Dendritic cell treated with granulocyte-macrophage colony-stimulating factor and Interleukin-4, amounts not matched to agents 40 ng/mL and 50 ng/mL, for 4 days (primary cell): Measurements from ENCODE around the gene SMG6.

ENCODE experiments used
- H3K27ac Mint-ChIP-seq: one replicate; pipeline ENCODE4 v1.8.0; 2022; ENCODE audit warnings: mild to moderate bottlenecking, mixed read lengths
- H3K27me3 Mint-ChIP-seq: one replicate; pipeline ENCODE4 v1.8.0; 2022; ENCODE audit warnings: mild to moderate bottlenecking, mixed read lengths
- H3K36me3 Mint-ChIP-seq: one replicate; pipeline ENCODE4 v1.8.0; 2022; ENCODE audit warnings: low read depth, mixed read lengths
- H3K4me1 Mint-ChIP-seq: one replicate; pipeline ENCODE4 v1.8.0; 2022; ENCODE audit warnings: low read depth, mixed read lengths
- H3K4me3 Mint-ChIP-seq: one replicate; pipeline ENCODE4 v1.8.0; 2022; ENCODE audit warnings: mild to moderate bottlenecking, moderate library complexity, mixed read lengths
- H3K9me3 Mint-ChIP-seq: one replicate; pipeline ENCODE4 v1.8.0; 2022; ENCODE audit warnings: mixed read lengths
- intact Hi-C: fragments of 100-400 bp; cut with micrococcal nuclease; formaldehyde crosslinking; loops from one replicate; pipeline ENCODE4 v1.15.0; 2022

SMG6 gene

GRCh38 chr17:2082003-2082781 is 221.4 kb downstream of the SMG6 start:
- H3K4me3 Mint-ChIP-seq, result no peak overlapping the region
- no peaks in the 10 kb centered on the region for H3K9me3 Mint-ChIP-seq
- intact Hi-C loops, result no loop called here
- H3K4me1 Mint-ChIP-seq, result peaks cover 60% of the 10 kb centered on the region
- H3K36me3 Mint-ChIP-seq, result peaks cover 67% of the 10 kb centered on the region
- no peak overlapping the region for H3K27ac Mint-ChIP-seq
- H3K27me3 Mint-ChIP-seq, result peaks cover 75% of the 10 kb centered on the region

DNA sequence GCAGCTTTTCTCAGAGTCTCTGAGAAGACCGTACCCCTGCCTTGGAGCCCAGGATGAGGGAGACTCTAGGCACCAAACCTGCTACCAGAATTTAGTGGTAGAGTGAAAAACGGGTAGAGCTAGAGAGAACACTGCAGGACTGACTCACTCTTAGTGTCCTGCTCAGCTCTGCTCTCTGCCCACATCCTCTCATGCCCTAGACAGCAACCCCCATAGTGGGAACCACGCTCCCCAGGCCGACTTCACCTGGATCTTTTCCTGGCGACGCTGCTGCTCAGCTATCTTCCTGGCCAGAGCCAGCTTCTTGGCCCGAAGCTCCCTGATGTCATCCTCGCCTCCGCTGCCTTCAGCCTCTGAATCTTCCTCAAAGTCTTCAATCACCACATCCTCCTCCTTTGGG is 222.0 kb downstream of the SMG6 start:
- intact Hi-C loops, result no loop called here
- H3K9me3 Mint-ChIP-seq, result no peaks in the 10 kb centered on the region
- H3K4me1 Mint-ChIP-seq, result peaks cover 57% of the 10 kb centered on the region
- no peak overlapping the region for H3K27ac Mint-ChIP-seq
- no peak overlapping the region for H3K4me3 Mint-ChIP-seq
- H3K36me3 Mint-ChIP-seq, result peaks cover 74% of the 10 kb centered on the region
- peaks cover 75% of the 10 kb centered on the region for H3K27me3 Mint-ChIP-seq

DNA sequence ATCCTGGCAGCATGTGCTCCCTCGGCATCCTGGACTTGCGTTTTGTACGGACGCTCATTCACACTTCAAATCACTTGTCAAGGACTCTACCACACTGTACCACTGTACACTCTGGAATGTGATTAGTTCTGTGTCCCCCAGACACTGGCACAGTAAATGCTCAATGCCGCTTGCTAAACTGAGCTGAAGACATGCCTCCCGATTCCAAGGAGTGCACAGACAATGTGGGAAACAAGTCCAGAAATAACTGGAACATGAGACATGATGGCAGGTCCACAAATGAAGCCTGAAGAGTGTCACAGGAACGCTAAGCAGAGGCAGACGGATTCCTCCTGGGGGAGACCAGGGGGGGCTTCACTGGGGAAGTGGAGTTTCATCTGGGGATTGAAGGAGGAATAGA is 226.5 kb downstream of the SMG6 start:
- Mint-ChIP-seq H3K4me3 (no peak overlapping the region), H3K4me1 (peaks cover 30% of the 10 kb centered on the region), H3K36me3 (peaks cover 66% of the 10 kb centered on the region), H3K27ac (no peak overlapping the region), H3K27me3 (peaks cover 50% of the 10 kb centered on the region), H3K9me3 (no peaks in the 10 kb centered on the region)
- intact Hi-C loops, result no loop called here

DNA sequence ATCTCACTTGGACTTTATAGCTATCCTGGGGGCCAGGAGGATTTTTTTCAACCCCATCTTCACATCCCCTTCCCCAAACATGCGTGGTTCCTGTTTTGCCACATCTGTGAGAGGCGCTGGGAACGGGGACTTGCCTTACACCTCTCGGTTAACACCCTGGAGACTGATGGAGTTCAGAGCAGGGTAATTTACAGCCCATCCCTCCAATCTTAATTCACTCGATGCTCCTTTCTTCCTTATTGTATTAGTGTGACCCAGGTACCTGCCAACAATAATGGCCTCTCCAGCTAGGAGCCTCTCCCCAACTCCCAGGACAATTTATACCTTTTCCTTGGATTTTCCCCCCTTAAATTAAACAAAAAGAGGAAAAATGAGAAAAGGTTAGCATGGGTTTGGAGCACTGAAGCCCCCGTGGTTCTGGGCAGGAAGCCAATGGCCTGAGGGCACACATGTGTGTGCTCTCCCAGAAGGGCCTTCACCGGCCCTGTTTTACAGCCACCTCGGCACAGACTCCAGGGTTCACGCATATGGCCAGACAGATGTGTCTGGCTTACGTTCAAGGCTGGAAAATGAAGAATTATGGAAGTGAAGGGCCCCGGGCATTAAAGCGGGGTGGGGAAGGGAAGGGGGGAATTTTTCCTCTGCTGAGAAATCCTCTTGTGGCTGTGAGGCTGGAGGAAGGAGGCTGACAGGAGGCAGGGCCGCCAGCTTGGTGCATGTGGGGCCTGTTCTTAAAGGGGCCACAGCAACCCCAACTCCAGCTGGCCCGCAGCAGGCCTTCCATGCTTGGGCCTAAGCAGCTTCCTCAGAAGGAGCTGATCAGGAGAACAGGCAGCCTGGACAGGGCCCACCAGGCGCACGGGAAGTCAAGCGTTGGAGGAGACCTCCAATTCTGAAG is 227.2 kb downstream of the SMG6 start:
- intact Hi-C loops, result no loop called here
- H3K36me3 Mint-ChIP-seq, result peaks cover 66% of the 10 kb centered on the region
- H3K27ac Mint-ChIP-seq, result no peak overlapping the region
- H3K4me3 Mint-ChIP-seq, result no peak overlapping the region
- peaks cover 43% of the 10 kb centered on the region for H3K27me3 Mint-ChIP-seq
- peaks cover 31% of the 10 kb centered on the region for H3K4me1 Mint-ChIP-seq
- H3K9me3 Mint-ChIP-seq, result no peaks in the 10 kb centered on the region

DNA sequence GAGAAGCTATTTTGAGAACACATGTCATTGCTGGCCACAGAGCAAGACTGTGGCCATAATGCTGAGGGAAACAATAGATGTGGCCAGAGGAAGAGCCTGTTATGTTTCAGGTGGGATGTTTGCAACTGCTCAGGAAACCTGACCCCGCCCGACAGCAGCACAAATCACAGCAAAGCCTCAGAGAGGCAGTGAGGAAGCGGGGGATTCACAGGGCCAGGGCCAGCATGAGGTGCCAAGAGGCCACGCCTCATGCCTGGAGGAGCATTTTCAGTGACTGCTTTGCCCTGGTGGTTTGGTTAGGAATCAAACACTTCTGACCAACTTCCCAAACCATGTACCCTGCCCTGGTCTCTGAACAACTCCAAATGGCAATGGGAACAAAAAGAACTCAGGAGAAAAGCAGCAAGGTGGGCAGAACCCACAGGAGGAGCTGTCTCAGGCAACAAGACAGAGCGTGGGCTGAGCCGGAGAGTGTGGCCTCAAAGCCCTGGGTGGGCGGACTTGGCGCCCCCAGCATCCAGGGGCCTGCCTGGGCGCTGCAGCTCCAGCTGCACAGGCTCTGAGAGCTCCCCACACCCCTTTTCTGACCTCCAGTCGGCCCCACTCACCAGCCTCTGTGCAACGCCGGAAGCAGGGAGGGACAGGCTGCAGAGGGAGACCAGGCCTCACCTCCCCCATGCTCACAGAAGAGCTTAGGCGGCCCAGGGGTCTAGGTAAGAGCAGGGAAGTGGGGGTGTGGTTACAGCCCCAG is 228.1 kb downstream of the SMG6 start:
- Mint-ChIP-seq H3K27me3 (peaks cover 39% of the 10 kb centered on the region), H3K9me3 (no peaks in the 10 kb centered on the region), H3K4me1 (peaks cover 39% of the 10 kb centered on the region), H3K4me3 (no peak overlapping the region), H3K27ac (no peak overlapping the region), H3K36me3 (peaks cover 67% of the 10 kb centered on the region)
- intact Hi-C loops, result no loop called here

DNA sequence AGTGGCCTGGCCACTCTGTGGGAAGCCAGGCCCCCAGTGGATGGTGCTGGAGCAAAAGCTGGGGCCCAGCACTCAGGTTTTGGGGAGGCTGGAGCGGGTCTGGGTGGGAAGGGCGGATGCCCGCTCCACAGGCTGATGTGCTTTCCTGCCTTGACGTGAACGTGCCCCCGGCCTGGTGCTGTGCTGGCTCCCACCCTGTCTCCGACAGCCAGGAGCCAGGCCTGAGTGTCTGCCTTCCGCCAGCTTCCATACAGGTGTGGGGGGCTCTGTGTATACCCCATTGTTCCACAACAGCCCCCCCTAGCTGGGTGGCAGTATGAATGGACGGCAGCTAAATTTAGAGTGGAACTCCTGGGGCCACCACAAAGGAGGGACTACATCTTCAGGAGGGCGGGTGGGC is 228.7 kb downstream of the SMG6 start:
- peaks cover 68% of the 10 kb centered on the region for H3K36me3 Mint-ChIP-seq
- intact Hi-C loops, result no loop called here
- H3K4me1 Mint-ChIP-seq, result peaks cover 45% of the 10 kb centered on the region
- H3K27ac Mint-ChIP-seq, result no peak overlapping the region
- no peak overlapping the region for H3K4me3 Mint-ChIP-seq
- H3K9me3 Mint-ChIP-seq, result no peaks in the 10 kb centered on the region
- peaks cover 39% of the 10 kb centered on the region for H3K27me3 Mint-ChIP-seq

- no peak overlapping the region for H3K4me3 Mint-ChIP-seq
- H3K27ac Mint-ChIP-seq, result no peak overlapping the region
- peaks cover 19% of the 10 kb centered on the region for H3K27me3 Mint-ChIP-seq
- H3K36me3 Mint-ChIP-seq, result peaks cover 68% of the 10 kb centered on the region
- intact Hi-C loops, result no loop called here
- no peaks in the 10 kb centered on the region for H3K9me3 Mint-ChIP-seq
- peaks cover 46% of the 10 kb centered on the region for H3K4me1 Mint-ChIP-seq
These were observed 231.9 kb downstream of the SMG6 start for GRCh38 chr17:2071455-2072281.

DNA sequence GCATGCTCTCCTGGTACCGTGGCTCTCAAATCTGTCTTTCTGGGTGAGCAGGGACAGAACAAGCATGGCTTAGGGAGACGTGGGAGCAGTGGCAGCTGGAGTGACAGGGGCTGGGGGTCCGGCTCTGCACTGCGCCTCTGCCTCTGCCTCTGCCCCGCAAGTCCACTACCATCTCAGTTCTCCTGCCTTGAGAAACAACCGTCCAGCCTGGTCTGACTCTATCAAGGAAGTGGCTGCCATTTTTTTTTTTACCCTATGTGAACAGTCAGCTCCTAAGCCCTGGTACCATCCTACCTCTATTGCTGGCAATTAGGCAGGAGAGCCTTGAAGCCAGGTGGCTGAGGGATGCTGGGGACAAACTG is 232.6 kb downstream of the SMG6 start:
- Mint-ChIP-seq H3K27me3 (peaks cover 15% of the 10 kb centered on the region), H3K4me1 (peaks cover 40% of the 10 kb centered on the region), H3K4me3 (no peak overlapping the region), H3K36me3 (peaks cover 68% of the 10 kb centered on the region), H3K27ac (no peak overlapping the region), H3K9me3 (no peaks in the 10 kb centered on the region)
- intact Hi-C loops, result no loop called here

GRCh38 chr17:2070241-2071023 is 233.2 kb downstream of the SMG6 start:
- intact Hi-C loops, result no loop called here
- Mint-ChIP-seq H3K27me3 (peaks cover 17% of the 10 kb centered on the region), H3K27ac (no peak overlapping the region), H3K4me1 (peaks cover 34% of the 10 kb centered on the region), H3K9me3 (no peaks in the 10 kb centered on the region), H3K4me3 (no peak overlapping the region), H3K36me3 (peaks cover 71% of the 10 kb centered on the region)

GRCh38 chr17:2068519-2069051 is 235.0 kb downstream of the SMG6 start:
- Mint-ChIP-seq H3K4me1 (peaks cover 43% of the 10 kb centered on the region), H3K36me3 (peaks cover 87% of the 10 kb centered on the region), H3K27me3 (peaks cover 18% of the 10 kb centered on the region), H3K4me3 (no peak overlapping the region), H3K27ac (no peak overlapping the region), H3K9me3 (no peaks in the 10 kb centered on the region)
- intact Hi-C loops, result no loop called here

GRCh38 chr17:2068031-2068518 is 235.5 kb downstream of the SMG6 start:
- Mint-ChIP-seq H3K27ac (no peak overlapping the region), H3K9me3 (no peaks in the 10 kb centered on the region), H3K36me3 (peaks cover 92% of the 10 kb centered on the region), H3K4me3 (no peak overlapping the region), H3K4me1 (peaks cover 43% of the 10 kb centered on the region), H3K27me3 (peaks cover 19% of the 10 kb centered on the region)
- intact Hi-C loops, result no loop called here

DNA sequence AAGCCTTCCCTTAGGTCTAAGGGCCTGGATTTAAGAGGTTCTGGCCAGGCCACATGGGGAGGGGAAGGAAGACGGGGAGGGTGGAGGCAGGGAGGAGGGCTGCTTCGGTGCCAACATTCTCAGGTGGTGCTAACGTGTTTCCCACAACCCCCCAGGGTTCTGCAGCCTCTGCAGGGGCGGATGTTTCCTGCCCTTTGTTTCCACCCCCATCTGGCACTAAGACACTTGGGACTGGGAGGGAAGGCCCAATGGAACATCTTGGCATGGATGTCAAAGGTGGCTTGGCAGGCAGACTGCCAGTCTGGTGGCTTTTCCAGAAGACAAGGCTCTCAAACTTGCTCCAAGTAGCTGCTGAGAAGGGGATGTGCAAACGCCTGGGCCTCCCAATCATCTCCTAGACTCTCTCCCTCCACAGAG is 236.0 kb downstream of the SMG6 start:
- Mint-ChIP-seq H3K4me1 (peaks cover 46% of the 10 kb centered on the region), H3K36me3 (peaks cover 96% of the 10 kb centered on the region), H3K27me3 (peaks cover 21% of the 10 kb centered on the region), H3K4me3 (no peak overlapping the region), H3K27ac (no peak overlapping the region), H3K9me3 (no peaks in the 10 kb centered on the region)
- intact Hi-C loops, result no loop called here
